ENCODE measurements around the gene MS4A10. TPM values are rescaled to one million over a fixed set of nuclear protein-coding genes. Genes with fewer than 3 reads are reported as not detected.

The MS4A10 gene
- total RNA-seq, 1 experiment from 2014 or later = not detected

GRCh38 chr11:60777572-60777971, 7.6 kb upstream of the MS4A10 start:
- Histone ChIP-seq H3K4me2 (ENCODE audit: low read length) (peak overlapping the region; percentile 14; the same call in 1 of the 2 replicates), H3K4me1 (ENCODE audit: insufficient read depth, low read length) (peaks cover 11% of the 10 kb centered on the region), H3K4me3 (ENCODE audit: low read length) (no peak overlapping the region), H4K20me1 (ENCODE audit: low read length) (no peaks in the 10 kb centered on the region), H3K27me3 (ENCODE audit: low read length) (no peaks in the 10 kb centered on the region), H3K9me2 (replicated peaks; ENCODE audit: low read length) (no peaks in the 10 kb centered on the region), H3K79me2 (ENCODE audit: low read length) (no peaks in the 10 kb centered on the region), H3F3A (ENCODE audit: low read length, unreplicated experiment) (no peaks in the 10 kb centered on the region), H3K9ac (ENCODE audit: low read length) (peak overlapping the region; percentile 11; the same call in 1 of the 2 replicates), H3K36me3 (ENCODE audit: low read depth, low read length) (no peaks in the 10 kb centered on the region), H3K27ac (ENCODE audit: low read length) (peak overlapping the region; percentile 41), H2AFZ (ENCODE audit: low read length) (peak overlapping the region; percentile 31), H3K9me3 (ENCODE audit: low read length) (no peaks in the 10 kb centered on the region)
- ChIA-PET CTCF (interaction anchor here (0.6 kb wide), 3 partner anchors 110 to 190 kb away, joined by 3 read pairs; no protein-coding TSS in a partner anchor), POLR2A (ENCODE audit: unreplicated experiment) (no interaction called here)
- ATAC-seq = peak; percentile 59
- TF ChIP-seq EZH2phosphoT487 (IDR thresholded peaks at IDR 0.05; ENCODE audit: borderline replicate concordance, low read length) (no peak), EZH2 (IDR thresholded peaks at IDR 0.05; ENCODE audit: low read length, unreplicated experiment) (no peak), CTCF (conservative IDR thresholded peaks at IDR 0.05; ENCODE audit: low read depth, low read length) (no peak)
- DNase-seq = peak; percentile 90
- intact Hi-C loops (cut with micrococcal nuclease) = loop anchor here (5.0 kb wide), 1 partner anchor 355 kb away; no protein-coding TSS in a partner anchor
- BruUV-seq (replicated peaks) = no TSS peak

GRCh38 chr11:60780065-60780464, 5.1 kb upstream of the MS4A10 start:
- Histone ChIP-seq H3K79me2 (ENCODE audit: low read length) (no peaks in the 10 kb centered on the region), H3K27ac (ENCODE audit: low read length) (no peak overlapping the region), H3K27me3 (ENCODE audit: low read length) (no peaks in the 10 kb centered on the region), H3K4me2 (ENCODE audit: low read length) (no peak overlapping the region), H3K9me3 (ENCODE audit: low read length) (no peaks in the 10 kb centered on the region), H3K9me2 (replicated peaks; ENCODE audit: low read length) (no peaks in the 10 kb centered on the region), H2AFZ (ENCODE audit: low read length) (no peak overlapping the region), H4K20me1 (ENCODE audit: low read length) (no peaks in the 10 kb centered on the region), H3K4me1 (ENCODE audit: insufficient read depth, low read length) (peaks cover 11% of the 10 kb centered on the region), H3K4me3 (ENCODE audit: low read length) (no peak overlapping the region), H3F3A (ENCODE audit: low read length, unreplicated experiment) (no peaks in the 10 kb centered on the region), H3K36me3 (ENCODE audit: low read depth, low read length) (no peaks in the 10 kb centered on the region), H3K9ac (ENCODE audit: low read length) (no peak overlapping the region)
- intact Hi-C loops (cut with micrococcal nuclease) = no loop called here
- ChIA-PET CTCF (no interaction called here), POLR2A (ENCODE audit: unreplicated experiment) (no interaction called here)
- no peak for ATAC-seq
- no peak for DNase-seq
- no TSS peak for BruUV-seq (replicated peaks)
- TF ChIP-seq EZH2 (IDR thresholded peaks at IDR 0.05; ENCODE audit: low read length, unreplicated experiment) = no peak
- TF ChIP-seq CTCF (conservative IDR thresholded peaks at IDR 0.05; ENCODE audit: low read depth, low read length) = no peak
- no peak for TF ChIP-seq EZH2phosphoT487 (IDR thresholded peaks at IDR 0.05; ENCODE audit: borderline replicate concordance, low read length)

GRCh38 chr11:60780774-60781173, 4.4 kb upstream of the MS4A10 start:
- Histone ChIP-seq H3K27me3 (ENCODE audit: low read length) (no peaks in the 10 kb centered on the region), H3K27ac (ENCODE audit: low read length) (no peak overlapping the region), H3K79me2 (ENCODE audit: low read length) (no peaks in the 10 kb centered on the region), H3K9me2 (replicated peaks; ENCODE audit: low read length) (no peaks in the 10 kb centered on the region), H3K36me3 (ENCODE audit: low read depth, low read length) (no peaks in the 10 kb centered on the region), H4K20me1 (ENCODE audit: low read length) (no peaks in the 10 kb centered on the region), H3K4me2 (ENCODE audit: low read length) (no peak overlapping the region), H3F3A (ENCODE audit: low read length, unreplicated experiment) (no peaks in the 10 kb centered on the region), H3K4me3 (ENCODE audit: low read length) (no peak overlapping the region), H3K9me3 (ENCODE audit: low read length) (no peaks in the 10 kb centered on the region), H2AFZ (ENCODE audit: low read length) (no peak overlapping the region), H3K4me1 (ENCODE audit: insufficient read depth, low read length) (peaks cover 11% of the 10 kb centered on the region), H3K9ac (ENCODE audit: low read length) (no peak overlapping the region)
- ChIA-PET CTCF (no interaction called here), POLR2A (ENCODE audit: unreplicated experiment) (no interaction called here)
- intact Hi-C loops (cut with micrococcal nuclease) = no loop called here
- BruUV-seq (replicated peaks) = no TSS peak
- ATAC-seq (no peak), DNase-seq (no peak)
- TF ChIP-seq EZH2 (IDR thresholded peaks at IDR 0.05; ENCODE audit: low read length, unreplicated experiment) = no peak
- no peak for TF ChIP-seq EZH2phosphoT487 (IDR thresholded peaks at IDR 0.05; ENCODE audit: borderline replicate concordance, low read length)
- no peak for TF ChIP-seq CTCF (conservative IDR thresholded peaks at IDR 0.05; ENCODE audit: low read depth, low read length)

Measured in PC-3 (cell line).